ENCODE results near the gene AKNA.

Gene AKNA

DNA sequence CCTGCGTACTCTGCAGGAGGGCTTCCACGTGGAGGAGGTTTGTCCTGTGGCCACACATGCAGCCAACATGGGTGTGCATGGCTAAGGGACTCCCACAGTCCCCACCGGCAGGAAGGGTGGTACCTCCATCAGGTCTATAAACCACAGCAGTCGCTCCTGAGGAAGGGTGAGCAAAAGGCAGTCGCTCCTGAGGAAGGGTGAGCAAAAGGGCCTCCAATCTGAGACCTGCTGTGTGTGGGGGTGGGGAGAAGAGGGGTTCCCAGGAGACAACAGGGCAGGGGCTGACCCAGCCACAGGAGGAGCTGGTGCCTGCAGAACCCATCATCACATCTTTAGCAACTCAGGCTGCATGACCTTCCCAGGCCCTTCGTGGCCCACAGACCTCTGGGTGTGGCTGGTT, 30.3 kb upstream of the AKNA start:
- in situ Hi-C loops (cut with MboI; ENCODE audit: low sequenced_read_pairs): loop anchor here (25.0 kb wide), 1 partner anchor 594 kb away; no protein-coding TSS in a partner anchor

DNA sequence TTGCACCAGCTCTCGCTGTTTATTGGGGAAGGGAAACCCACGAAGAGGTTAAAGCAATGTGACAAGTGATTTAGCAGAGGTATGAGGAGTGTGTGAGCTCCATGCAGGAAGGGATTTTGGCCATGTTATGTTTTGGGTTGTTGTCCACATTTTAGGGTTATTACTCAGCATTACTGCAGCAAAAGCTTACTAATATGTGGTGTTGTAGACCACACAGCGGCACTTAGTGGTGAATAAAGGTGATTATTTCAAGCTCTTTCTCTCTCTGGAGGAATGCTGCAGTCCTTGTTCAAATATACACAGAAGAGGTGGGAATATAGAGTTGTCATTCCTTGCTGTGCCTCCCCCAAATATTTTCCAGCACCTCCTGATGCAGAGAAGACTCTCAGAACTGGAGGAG, 29.7 kb upstream of the AKNA start:
- in situ Hi-C loops (cut with MboI; ENCODE audit: low sequenced_read_pairs): loop anchor here (25.0 kb wide), 1 partner anchor 595 kb away; no protein-coding TSS in a partner anchor

DNA sequence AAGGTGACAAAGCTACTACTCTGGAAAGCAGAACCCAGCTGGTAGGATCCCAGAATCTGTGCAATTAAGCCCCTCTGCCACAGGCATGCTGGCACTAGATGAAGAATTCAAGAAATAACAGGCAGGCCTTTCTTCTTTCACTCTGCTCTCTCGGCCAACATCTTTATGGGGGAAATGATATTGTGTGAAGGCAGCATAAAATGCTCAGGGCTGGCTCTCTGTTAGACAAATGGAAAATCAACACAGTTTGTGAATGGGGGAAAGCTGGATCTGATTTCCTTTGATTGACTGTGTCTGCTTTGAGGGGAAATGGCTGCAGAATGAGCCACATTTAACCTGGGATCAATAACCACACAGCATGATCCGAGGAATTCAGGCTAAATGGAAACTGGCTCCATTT, 29.1 kb upstream of the AKNA start:
- in situ Hi-C loops (cut with MboI; ENCODE audit: low sequenced_read_pairs): loop anchor here (25.0 kb wide), 1 partner anchor 595 kb away; no protein-coding TSS in a partner anchor

DNA sequence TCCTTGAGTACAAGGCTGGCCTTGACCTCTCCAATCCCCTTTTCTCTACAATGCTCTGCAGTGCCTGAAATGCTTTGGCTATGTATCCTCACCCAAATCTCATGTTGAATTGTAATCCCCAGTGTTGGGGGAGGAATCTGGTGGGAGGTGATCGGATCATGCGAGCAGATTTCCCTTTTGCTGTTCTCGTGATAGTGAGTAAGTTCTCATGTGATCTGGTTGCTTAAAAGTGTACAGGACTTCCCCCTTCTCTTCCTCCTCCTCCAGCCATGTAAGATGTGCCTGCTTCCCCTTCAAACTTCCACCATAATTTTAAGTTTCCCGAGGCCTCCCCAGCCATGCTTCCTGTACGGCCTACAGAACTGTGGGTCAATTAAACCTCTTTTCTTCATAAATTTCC, 28.5 kb upstream of the AKNA start:
- in situ Hi-C loops (cut with MboI; ENCODE audit: low sequenced_read_pairs): loop anchor here (25.0 kb wide), 1 partner anchor 596 kb away; no protein-coding TSS in a partner anchor

DNA sequence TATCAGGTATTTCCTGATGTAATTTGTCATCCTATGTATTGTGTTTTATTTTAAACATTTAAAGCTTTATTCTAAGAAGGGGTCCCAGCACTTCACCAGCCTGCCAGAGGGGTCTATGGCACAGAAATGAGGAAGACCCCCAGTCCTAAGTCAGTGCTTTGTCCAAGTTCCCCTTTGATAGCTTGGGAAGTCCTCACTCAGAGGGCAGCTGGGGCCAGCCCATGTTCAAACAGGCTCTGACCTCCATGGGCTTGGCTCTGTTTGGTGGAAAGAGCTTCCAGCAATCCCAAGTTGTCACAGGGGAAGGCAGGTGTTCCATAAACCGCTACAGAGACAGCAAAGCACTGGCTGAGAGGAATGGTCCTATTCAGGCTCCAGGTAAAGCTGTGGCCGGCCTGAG, 26.6 kb upstream of the AKNA start:
- in situ Hi-C loops (cut with MboI; ENCODE audit: low sequenced_read_pairs): loop anchor here (25.0 kb wide), 1 partner anchor 598 kb away; no protein-coding TSS in a partner anchor

DNA sequence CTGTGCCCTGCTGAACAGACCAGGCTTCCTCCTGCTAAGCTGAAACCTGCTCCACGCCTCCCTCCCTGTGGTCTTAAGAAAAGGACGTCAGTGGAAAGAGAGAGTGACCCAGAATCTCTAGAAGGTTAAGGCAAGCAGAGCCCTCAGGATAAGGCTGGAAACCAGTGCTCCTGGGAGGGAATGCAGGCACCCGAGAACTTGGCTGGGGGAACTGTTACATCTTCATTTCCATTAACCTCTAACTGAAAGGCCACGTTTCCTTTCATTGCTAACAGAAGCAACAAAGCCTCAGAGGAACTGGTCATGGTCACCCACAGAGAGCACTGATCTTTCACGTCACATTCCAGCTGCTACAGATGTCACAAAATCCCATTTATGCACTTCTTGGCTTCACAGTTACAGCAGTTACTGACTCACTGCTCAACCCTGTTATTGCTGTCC, 26.1 kb upstream of the AKNA start:
- in situ Hi-C loops (cut with MboI; ENCODE audit: low sequenced_read_pairs): loop anchor here (25.0 kb wide), 1 partner anchor 598 kb away; no protein-coding TSS in a partner anchor

DNA sequence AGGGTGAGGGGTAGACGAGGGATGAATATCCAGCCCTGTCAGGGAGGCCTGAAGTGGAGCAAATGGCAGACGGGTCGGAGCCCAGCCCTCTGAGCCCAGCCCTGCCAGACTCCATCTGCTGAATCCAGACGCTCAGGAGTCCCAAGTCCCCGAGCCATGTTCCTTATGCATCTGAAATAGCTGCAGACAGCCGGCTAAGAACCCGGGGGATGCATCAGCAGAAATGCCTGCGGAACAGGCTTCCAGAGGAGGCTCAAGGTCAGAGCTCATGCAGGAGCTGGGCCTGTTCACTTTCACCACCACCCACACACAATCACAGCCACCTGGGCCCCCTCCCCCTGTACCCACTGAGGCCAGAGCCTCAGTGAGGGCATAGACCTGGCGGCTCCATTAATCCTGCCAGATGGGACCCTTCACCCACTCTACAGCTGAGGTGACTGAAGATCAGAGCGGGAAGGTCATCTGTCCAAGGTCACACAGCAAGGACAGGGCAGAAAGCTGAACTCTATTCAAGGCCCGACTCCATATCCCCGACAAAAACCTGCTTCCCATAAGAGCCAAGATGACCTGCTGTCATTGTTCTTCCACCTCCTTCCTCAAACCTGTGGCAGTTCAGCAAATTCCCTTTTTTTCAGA, 24.4 kb upstream of the AKNA start:
- in situ Hi-C loops (cut with MboI; ENCODE audit: low sequenced_read_pairs): loop anchor here (25.0 kb wide), 1 partner anchor 600 kb away; no protein-coding TSS in a partner anchor

DNA sequence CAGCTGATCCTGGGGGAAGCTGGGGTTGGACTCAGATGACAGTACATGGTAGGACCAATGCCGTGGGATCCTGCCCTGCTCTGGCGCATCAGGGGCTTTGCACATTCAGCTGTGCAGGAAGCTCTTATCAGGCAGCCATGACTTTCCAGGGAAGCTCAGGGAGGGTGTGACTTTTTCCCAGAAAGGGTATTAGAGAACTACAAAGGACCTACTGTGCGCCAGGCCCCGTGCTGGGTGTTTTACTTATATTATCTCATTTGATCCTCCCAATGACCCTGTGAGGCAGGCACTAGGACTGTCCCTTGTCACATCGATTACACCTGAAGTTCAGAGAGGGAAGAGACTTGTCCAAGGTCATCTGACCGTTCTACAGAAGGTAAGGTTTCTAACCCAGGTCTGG, 23.7 kb upstream of the AKNA start:
- in situ Hi-C loops (cut with MboI; ENCODE audit: low sequenced_read_pairs): loop anchor here (25.0 kb wide), 1 partner anchor 601 kb away; no protein-coding TSS in a partner anchor

DNA sequence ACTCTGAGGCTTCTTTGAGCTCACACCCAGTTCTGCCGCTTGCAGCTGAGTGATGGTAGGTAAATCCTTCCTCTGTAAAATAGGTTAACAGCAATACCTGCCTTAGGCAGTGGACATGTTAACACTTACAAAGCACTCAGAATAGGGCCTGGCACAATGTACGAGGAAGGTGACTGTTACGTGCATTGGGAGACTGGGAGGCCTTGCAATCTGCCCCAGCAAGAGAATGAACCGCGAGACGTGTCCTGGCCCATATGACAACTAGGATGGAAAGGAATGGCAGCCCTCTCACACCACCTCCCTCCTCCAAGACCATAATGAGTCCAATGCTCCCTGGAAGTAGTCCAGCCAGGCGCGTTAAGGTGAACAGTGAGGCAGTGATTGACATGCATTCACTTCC, 23.1 kb upstream of the AKNA start:
- in situ Hi-C loops (cut with MboI; ENCODE audit: low sequenced_read_pairs): loop anchor here (25.0 kb wide), 1 partner anchor 601 kb away; no protein-coding TSS in a partner anchor

DNA sequence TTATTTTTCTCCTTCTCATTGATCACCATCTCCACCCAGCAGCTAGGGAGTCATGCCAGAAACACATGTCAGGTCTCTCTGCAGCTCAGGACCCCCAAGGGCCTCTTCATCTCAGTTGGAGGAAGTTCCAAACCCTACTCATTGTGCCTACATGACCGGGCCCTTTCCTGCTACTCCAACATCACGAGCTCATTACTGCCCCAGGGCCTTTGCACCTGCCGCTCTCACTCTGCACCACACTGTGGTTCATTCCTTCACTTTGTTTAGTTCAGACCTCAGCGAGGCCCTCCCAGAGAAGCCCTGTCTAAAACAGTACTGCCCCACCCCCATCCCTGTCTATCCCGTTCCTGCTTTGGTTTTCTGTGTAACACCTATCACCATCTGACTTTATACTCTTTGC, 22.1 kb upstream of the AKNA start:
- in situ Hi-C loops (cut with MboI; ENCODE audit: low sequenced_read_pairs): loop anchor here (10.0 to 25.0 kb wide), 2 partner anchors 245 to 602 kb away; partner anchors contain the start of gene TEX53

DNA sequence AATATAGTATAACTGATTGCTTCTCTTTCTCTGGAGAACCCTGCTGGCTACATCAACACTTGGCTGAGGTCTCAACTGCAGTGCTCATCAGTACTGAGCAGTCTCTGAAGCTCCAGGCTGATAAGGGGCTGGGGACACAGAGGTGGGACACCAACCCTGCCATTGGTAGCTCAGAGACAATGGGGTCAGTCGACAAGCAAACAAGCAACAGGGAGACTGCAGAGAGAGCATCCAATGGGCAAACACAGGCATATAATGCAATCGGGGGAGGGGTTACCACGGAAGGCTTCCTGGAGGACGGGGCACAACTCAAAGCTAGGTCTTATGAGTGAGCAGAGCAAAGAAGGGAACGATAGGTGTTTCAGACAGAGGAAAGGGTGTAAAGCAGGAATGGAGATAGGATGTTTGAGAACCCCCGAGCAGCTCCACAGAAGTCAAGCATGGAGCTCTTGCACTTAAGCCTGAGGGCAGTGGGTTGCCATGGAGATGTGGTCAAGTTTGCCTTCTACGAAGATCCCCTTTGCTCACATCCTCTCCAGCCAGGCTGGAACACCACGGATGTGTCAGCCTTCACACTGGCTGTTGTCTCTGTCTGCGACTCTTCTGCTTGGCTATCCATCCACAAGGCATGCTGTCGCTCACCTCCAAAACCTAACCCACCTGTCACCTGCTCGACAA, 21.5 kb upstream of the AKNA start:
- in situ Hi-C loops (cut with MboI; ENCODE audit: low sequenced_read_pairs): loop anchor here (10.0 to 25.0 kb wide), 2 partner anchors 246 to 603 kb away; partner anchors contain the start of gene TEX53

DNA sequence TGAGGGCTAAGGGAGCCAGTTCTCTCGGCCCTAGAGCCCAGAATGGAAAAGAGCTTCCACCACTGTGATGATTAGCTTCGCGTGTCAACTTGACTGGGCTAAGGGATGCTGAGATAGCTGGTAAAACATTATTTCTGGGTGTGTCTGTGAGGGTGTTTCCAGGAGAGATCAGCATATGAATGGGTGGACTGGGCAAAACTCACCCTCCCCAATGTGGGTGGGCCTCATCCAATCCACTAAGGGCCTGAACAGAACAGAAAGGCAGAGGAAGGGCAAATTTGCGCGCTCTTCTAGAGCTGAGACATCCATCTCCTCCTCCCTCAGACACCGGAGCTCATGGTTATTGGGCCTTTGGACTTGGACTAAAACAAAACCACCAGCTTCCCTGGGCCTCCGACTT, 20.9 kb upstream of the AKNA start:
- in situ Hi-C loops (cut with MboI; ENCODE audit: low sequenced_read_pairs): loop anchor here (10.0 to 25.0 kb wide), 2 partner anchors 246 to 604 kb away; partner anchors contain the start of gene TEX53

DNA sequence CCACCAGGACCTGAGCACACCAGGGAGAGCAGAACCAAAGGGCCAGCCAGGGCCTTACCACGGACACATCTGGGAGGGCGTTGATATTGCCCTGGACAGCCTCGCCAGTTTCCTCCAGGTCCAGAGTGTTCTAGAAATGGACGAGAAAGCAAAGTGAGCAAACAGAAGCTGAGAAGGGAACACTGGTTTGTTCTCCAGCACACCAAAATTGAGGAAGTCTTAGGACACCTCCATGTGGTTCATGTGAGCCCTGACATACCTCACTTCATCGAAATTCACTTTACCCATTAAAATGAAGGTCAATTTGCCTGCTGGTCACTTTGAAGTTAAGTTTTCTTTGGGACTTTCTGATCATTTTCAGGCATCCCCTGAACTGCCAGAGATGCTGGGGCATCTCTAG, 20.1 kb upstream of the AKNA start:
- in situ Hi-C loops (cut with MboI; ENCODE audit: low sequenced_read_pairs): loop anchor here (10.0 to 25.0 kb wide), 2 partner anchors 247 to 604 kb away; partner anchors contain the start of gene TEX53

DNA sequence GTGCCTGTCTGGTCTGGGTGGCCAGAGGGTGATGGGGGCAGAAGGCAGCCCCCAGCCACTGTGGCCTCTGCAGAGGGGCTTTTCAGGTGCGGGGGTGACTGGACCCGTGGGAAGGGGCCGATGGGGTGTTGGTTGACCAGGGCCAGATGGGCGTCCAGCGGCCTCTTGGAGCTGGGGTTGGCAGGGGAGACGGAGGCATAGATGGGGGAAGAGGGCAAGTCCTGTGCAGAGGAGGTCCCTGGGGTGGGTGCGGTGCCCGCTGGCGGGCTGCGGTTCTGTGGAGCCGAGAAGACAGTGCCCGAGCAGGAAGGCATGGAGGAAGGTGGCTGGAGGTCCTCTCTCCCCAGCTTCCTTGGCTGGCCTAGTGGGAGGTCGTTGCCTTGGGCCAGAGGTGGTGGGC, 18.7 kb upstream of the AKNA start:
- in situ Hi-C loops (cut with MboI; ENCODE audit: low sequenced_read_pairs): loop anchor here (10.0 to 25.0 kb wide), 2 partner anchors 248 to 606 kb away; partner anchors contain the start of gene TEX53

DNA sequence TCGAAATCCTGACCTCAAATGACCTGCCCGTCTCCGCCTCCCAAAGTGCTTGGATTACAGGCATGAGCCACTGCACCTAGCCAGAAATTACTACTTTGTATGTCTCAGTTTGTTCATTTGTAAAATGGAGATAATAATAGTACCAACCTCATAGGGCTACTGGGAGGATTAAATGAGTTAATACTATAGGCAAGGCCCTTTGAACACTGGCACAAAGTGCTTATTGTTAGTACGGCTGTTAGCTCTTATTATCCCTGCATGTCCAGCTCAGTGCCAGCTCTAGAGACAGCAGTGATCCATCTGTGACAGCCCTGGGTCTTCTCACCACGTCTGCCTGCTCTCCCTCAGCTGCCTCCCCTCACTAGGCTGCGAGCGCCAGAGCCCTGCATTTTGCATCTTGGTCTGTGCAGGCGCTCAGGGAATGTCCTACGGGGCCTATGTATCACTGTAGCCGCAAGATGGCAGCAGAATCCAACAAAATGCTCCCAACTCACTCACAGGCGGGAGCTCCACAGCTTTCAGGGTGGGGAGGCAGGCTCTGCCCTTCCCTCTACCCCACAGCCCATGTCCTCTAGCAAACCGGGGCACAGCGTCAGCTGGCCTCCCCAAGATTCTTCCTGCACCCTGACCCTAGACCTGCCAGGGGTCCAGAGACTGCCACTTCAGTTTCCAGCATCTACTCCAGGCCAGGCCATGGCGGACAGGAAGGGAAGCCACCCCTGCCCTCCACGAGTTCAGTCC, 17.7 kb upstream of the AKNA start:
- in situ Hi-C loops (cut with MboI; ENCODE audit: low sequenced_read_pairs): loop anchor here (10.0 to 25.0 kb wide), 2 partner anchors 249 to 607 kb away; partner anchors contain the start of gene TEX53

DNA sequence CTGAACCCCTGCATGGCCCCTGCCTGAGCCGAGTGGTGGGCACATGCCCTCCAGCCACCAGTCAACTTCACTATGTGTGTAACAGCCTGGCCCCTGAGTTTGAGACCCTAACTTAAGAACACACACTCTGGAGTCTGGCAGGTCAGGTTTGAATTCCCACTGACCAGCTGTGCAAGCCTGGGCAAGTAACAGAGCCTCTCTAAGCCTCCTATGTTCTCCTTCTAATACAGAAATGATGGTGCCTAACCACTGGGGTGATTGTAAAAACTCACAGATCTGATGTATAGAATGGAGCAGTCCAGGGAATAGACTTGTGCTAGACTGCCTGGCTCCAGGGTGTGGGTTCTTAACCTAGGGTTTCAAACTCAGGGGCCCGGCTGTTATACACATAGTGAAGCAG, 16.7 kb upstream of the AKNA start:
- in situ Hi-C loops (cut with MboI; ENCODE audit: low sequenced_read_pairs): loop anchor here (10.0 to 25.0 kb wide), 2 partner anchors 250 to 608 kb away; partner anchors contain the start of gene TEX53

DNA sequence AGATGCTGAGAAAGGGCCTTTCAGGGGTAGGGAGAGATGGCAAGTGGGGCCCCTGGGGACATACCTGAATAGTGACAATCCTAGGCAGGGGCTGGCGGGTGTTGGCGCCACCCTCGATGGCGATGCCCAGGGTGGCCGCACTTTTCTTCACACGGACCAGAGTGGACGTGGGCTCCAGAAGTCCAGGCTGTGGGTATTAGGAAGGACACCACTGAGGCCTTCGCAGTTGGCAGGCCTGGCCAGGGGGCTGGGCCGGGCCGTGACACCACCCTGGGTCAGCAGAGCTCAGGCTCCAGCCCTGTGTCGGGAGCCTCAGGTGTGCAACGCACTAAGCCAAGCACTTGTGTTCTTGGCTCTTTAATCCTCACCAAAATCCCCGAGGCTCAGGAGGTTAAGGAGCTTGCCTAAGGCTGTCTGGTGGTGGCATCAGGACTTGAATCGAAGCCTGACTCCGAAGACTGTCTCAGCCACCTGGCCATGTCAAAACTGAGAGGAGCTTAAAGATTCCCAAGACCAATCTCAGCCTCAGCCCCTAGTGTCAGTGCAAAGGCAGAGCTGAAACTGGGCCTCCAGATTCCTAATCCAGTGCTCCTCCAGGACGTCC, 15.5 kb upstream of the AKNA start:
- in situ Hi-C loops (cut with MboI; ENCODE audit: low sequenced_read_pairs): loop anchor here (10.0 to 25.0 kb wide), 2 partner anchors 252 to 609 kb away; partner anchors contain the start of gene TEX53

DNA sequence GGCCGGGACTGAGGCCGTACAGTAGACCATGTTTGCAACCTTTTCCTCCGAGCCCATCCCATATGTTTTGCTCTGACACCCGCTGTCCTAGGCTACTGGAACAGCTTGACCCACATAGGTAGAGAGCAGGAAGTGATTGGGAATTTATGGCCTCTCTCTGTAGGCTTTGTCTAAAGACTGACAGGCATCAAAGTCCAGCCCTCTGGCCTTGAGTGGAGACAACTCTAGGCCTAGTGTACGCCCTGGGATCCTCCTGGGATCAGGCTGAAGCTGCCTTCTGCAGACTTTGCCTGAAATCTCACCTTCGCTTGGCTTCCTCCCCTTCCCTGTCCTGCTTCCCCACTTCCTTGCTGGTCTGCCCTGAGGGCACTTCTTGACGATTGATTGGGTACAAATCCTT, 13.6 kb upstream of the AKNA start:
- in situ Hi-C loops (cut with MboI; ENCODE audit: low sequenced_read_pairs): loop anchor here (10.0 to 25.0 kb wide), 2 partner anchors 253 to 611 kb away; partner anchors contain the start of gene TEX53

DNA sequence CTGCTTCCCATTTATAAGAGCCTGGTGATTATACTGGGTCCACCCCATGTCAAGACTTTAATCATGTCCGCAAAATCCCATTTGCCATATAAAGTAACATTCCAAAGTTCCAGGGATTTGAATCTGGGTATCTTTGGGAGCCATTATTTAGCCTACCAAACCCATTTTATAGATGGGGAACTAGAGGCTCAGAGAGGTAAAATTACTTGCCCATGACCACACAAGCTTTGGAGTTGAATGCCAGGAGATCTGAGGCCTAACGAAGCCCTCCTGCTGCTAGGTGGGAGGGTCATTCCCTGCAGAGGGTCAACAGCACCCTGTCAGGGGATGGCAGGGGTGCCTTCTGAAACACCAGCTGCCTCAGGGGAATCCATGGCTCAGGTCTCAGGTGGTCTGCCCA, 13.0 kb upstream of the AKNA start:
- in situ Hi-C loops (cut with MboI; ENCODE audit: low sequenced_read_pairs): loop anchor here (10.0 to 25.0 kb wide), 2 partner anchors 254 to 612 kb away; partner anchors contain the start of gene TEX53

DNA sequence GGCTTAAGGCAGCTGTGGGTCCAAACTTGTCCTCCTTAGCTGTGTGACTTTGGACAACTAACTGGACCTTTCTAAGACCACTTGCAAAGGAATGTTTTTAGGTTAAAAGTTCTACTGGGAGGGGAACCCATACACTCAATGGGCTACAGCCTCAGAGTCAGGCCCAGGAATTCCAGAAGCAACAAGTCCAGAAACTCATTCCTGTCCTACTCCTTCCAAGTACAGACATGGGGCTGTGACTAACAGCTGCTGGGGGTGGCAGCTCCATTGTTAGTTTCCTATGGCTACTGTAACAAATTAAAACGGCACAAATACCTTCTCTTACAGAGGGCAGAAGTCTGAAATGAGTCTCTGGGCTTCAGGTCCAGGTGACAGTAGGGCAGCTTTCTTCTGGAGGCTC, 12.4 kb upstream of the AKNA start:
- in situ Hi-C loops (cut with MboI; ENCODE audit: low sequenced_read_pairs): loop anchor here (10.0 to 25.0 kb wide), 2 partner anchors 255 to 612 kb away; partner anchors contain the start of gene TEX53

Data from HL-60/S4 (cell line).